SK-N-SH (cell line): ENCODE measurements around the gene MINDY4. TPM values are rescaled to one million over a fixed set of nuclear protein-coding genes. Genes with fewer than 3 reads are reported as not detected.

ENCODE experiments used
- CTCF ChIA-PET: fragments of 300-600, 350-600 bp; formaldehyde crosslinking; extraction: SDS; loops from one replicate; lab custom pipeline; 2021; lab: Yijun Ruan, JAX
- POLR2A ChIA-PET: fragments of 350-600 bp; sonication (Branson Sonifier 250); formaldehyde crosslinking; extraction: SDS; loops from one replicate; lab custom pipeline; 2020; ENCODE audit warnings: antibody characterized with exemption, inconsistent platforms; lab: Yijun Ruan, JAX
- DNase-seq: peaks from one replicate; pipeline ENCODE4 v3.0.0; 2012
- H2AFZ ChIP-seq: fragments of 200-600 bp; sonication (generic); 2 replicates; pipeline ENCODE4 v1.8.1; 2016; ENCODE audit warnings: antibody characterized with exemption, mild to moderate bottlenecking, low read depth
- H3F3A ChIP-seq: fragments of 200-600 bp; sonication (generic); replicated peaks from 2 replicates; pipeline ENCODE3; 2016; ENCODE audit warnings: antibody characterized with exemption, mild to moderate bottlenecking; ENCODE audit not compliant: insufficient read depth
- H3K27ac ChIP-seq, 2 experiments: fragments of 200-500 bp in 1 of 2; fragments of 200-600 bp in 1 of 2; sonication (Bioruptor generic) in 1 of 2; sonication (generic), shearing (Covaris generic) in 1 of 2; 2 replicates each; pipeline versions ENCODE4 v1.5.1 to v1.6.1; 2014 to 2016; ENCODE audit warnings: low read depth in 2 of 2, inconsistent platforms in 1 of 2, low read length in 1 of 2, mild to moderate bottlenecking in 1 of 2, mixed read lengths in 1 of 2
- H3K27me3 ChIP-seq: fragments of 200-600 bp; sonication (generic), shearing (Covaris generic); 2 replicates; pipeline ENCODE4 v1.6.1; 2016; ENCODE audit warnings: mixed run types; ENCODE audit not compliant: insufficient read depth
- H3K36me3 ChIP-seq, 2 experiments: fragments of 200-500 bp in 1 of 2; fragments of 200-600 bp in 1 of 2; sonication (Bioruptor generic) in 1 of 2; sonication (generic) in 1 of 2; replicated peaks in 1 of 2; 2 replicates each; pipeline versions ENCODE3 to v1.5.1; 2014 to 2016; ENCODE audit warnings: low read length in 1 of 2, mild to moderate bottlenecking in 1 of 2; ENCODE audit not compliant: insufficient read depth in 2 of 2, control insufficient read depth in 1 of 2
- H3K4me1 ChIP-seq, 2 experiments: fragments of 200-500 bp in 1 of 2; fragments of 200-600 bp in 1 of 2; sonication (Bioruptor generic) in 1 of 2; sonication (generic), shearing (Covaris generic) in 1 of 2; 2 replicates each; pipeline versions ENCODE4 v1.5.1 to v1.6.1; 2014 to 2016; ENCODE audit warnings: low read depth in 1 of 2, low read length in 1 of 2, mixed run types in 1 of 2; ENCODE audit not compliant: insufficient read depth in 2 of 2, control insufficient read depth in 1 of 2
- H3K4me2 ChIP-seq: fragments of 200-600 bp; sonication (generic), shearing (Covaris generic); 2 replicates; pipeline ENCODE4 v1.6.1; 2017; ENCODE audit warnings: mixed run types
- H3K4me3 ChIP-seq, 2 experiments: fragments of 200-500 bp in 1 of 2; fragments of 200-600 bp in 1 of 2; sonication (Bioruptor generic) in 1 of 2; sonication (generic), shearing (Covaris generic) in 1 of 2; 2 replicates each; pipeline versions ENCODE4 v1.5.1 to v1.8.1; 2014 to 2016; ENCODE audit warnings: low read depth in 2 of 2, inconsistent platforms in 1 of 2, low read length in 1 of 2, mild to moderate bottlenecking in 1 of 2, mixed read lengths in 1 of 2, moderate library complexity in 1 of 2
- H3K79me2 ChIP-seq: fragments of 200-600 bp; sonication (generic); 2 replicates; pipeline ENCODE4 v1.8.1; 2017; ENCODE audit warnings: mild to moderate bottlenecking; ENCODE audit not compliant: insufficient read depth
- H3K9ac ChIP-seq: fragments of 200-600 bp; sonication (generic); 2 replicates; pipeline ENCODE4 v1.6.1; 2017; ENCODE audit warnings: mixed run types
- H3K9me2 ChIP-seq: fragments of 200-600 bp; sonication (generic); 2 replicates; pipeline ENCODE4 v1.6.1; 2017; ENCODE audit warnings: mixed run types
- H3K9me3 ChIP-seq: fragments of 200-600 bp; sonication (generic); 2 replicates; pipeline ENCODE4 v1.6.1; 2017; ENCODE audit warnings: mixed run types, mild to moderate bottlenecking, moderate library complexity
- H4K20me1 ChIP-seq: fragments of 200-600 bp; sonication (generic); 2 replicates; pipeline ENCODE4 v1.6.1; 2017; ENCODE audit warnings: mild to moderate bottlenecking, mixed run types; ENCODE audit not compliant: insufficient read depth
- ELF1 ChIP-seq: IDR thresholded peaks from 2 replicates; pipeline ENCODE4 v1.4.0; 2012
- FOSL2 ChIP-seq: IDR thresholded peaks from 2 replicates; pipeline ENCODE4 v1.4.0; 2012; ENCODE audit warnings: low read depth, mild to moderate bottlenecking, moderate library complexity, borderline replicate concordance
- FOXJ3 ChIP-seq: sonication (generic); formaldehyde crosslinking; IDR thresholded peaks from 2 replicates; pipeline ENCODE4 v1.5.1; 2020; ENCODE audit warnings: mild to moderate bottlenecking, missing genetic modification reagents
- GATA2 ChIP-seq: sonication (generic); formaldehyde crosslinking; IDR thresholded peaks from 2 replicates; pipeline ENCODE4 v1.5.0; 2020; ENCODE audit warnings: mild to moderate bottlenecking, missing genetic modification reagents
- JUND ChIP-seq: IDR thresholded peaks from 2 replicates; pipeline ENCODE4 v1.4.0; 2012
- MEF2A ChIP-seq: IDR thresholded peaks from 2 replicates; pipeline ENCODE4 v1.4.0; 2012; ENCODE audit warnings: low read depth, borderline replicate concordance
- SMC3 ChIP-seq: IDR thresholded peaks from 2 replicates; pipeline ENCODE4 v1.6.1; 2012; ENCODE audit warnings: low read depth, low read length, improper control_type of control experiment
- WGBS: methylation state at CpG from one replicate; pipeline ENCODE4 v1.1.6; 2017; ENCODE audit warnings: low lambda C conversion rate; 5-methylcytosine and 5-hydroxymethylcytosine counted together
- polyA plus RNA-seq, 3 experiments: library from polyadenylated mRNA; depleted of rRNA; stranded (reverse); fragments of >200 nt; gene quantifications; 2 replicates each; pipeline ENCODE4 v1.2.3, GENCODE V29; 2012
- TF ChIP-seq, protein P1 (sequence below): IDR thresholded peaks from 2 replicates; pipeline ENCODE4 v1.6.1; 2012; ENCODE audit warnings: mild to moderate bottlenecking, low read depth, low read length, moderate library complexity
- TF ChIP-seq, protein P2 (sequence below): IDR thresholded peaks from 2 replicates; pipeline ENCODE4 v1.4.0; 2012; ENCODE audit warnings: low read depth, borderline replicate concordance

MINDY4 gene
- polyA plus RNA-seq, 1 of the 3 experiments (the other 2 are of a cell fraction), result 1.8 TPM

DNA sequence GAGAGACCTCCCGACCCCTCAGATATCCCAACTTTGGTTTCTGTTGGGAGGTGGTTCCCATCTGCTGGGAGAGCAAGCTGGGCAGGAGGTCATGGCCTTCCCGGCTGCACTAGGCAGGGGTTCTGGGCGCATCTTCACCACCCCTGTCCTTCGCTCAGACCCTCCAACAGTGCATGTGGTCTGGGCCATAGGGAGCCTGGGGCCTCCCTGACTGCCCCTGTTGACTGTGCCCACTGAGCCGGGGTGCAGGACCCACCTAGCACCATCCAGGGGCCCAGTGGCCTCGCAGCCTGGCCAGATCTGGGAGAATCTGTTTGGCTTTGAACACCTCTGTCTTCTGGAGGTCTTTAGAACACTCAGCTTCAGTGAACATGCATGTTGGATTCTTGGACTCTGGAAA is 38.0 kb upstream of the MINDY4 start:
- Histone ChIP-seq H3K27ac (no peak overlapping the region), H3K9ac (no peak overlapping the region), H3K79me2 (no peaks in the 10 kb centered on the region), H3K4me2 (no peak overlapping the region), H4K20me1 (no peaks in the 10 kb centered on the region), H3K4me1 (peaks cover 0 to 5% of the 10 kb centered on the region in 2 experiments; a peak in 1 of 4 replicates), H3K36me3 (no peaks in the 10 kb centered on the region), H3K4me3 (no peak overlapping the region), H3K27me3 (peaks cover 61% of the 10 kb centered on the region), H3K9me2 (no peaks in the 10 kb centered on the region), H2AFZ (no peak overlapping the region), H3K9me3 (no peaks in the 10 kb centered on the region), H3F3A (no peaks in the 10 kb centered on the region)
- ChIA-PET CTCF (interaction anchor here (1.0 to 1.7 kb wide), 3 partner anchors 10 to 206 kb away, joined by 4 to 6 read pairs (median 4); partner anchors contain the start of gene CRHR2), POLR2A (no interaction called here)
- TF ChIP-seq, protein P1, sequence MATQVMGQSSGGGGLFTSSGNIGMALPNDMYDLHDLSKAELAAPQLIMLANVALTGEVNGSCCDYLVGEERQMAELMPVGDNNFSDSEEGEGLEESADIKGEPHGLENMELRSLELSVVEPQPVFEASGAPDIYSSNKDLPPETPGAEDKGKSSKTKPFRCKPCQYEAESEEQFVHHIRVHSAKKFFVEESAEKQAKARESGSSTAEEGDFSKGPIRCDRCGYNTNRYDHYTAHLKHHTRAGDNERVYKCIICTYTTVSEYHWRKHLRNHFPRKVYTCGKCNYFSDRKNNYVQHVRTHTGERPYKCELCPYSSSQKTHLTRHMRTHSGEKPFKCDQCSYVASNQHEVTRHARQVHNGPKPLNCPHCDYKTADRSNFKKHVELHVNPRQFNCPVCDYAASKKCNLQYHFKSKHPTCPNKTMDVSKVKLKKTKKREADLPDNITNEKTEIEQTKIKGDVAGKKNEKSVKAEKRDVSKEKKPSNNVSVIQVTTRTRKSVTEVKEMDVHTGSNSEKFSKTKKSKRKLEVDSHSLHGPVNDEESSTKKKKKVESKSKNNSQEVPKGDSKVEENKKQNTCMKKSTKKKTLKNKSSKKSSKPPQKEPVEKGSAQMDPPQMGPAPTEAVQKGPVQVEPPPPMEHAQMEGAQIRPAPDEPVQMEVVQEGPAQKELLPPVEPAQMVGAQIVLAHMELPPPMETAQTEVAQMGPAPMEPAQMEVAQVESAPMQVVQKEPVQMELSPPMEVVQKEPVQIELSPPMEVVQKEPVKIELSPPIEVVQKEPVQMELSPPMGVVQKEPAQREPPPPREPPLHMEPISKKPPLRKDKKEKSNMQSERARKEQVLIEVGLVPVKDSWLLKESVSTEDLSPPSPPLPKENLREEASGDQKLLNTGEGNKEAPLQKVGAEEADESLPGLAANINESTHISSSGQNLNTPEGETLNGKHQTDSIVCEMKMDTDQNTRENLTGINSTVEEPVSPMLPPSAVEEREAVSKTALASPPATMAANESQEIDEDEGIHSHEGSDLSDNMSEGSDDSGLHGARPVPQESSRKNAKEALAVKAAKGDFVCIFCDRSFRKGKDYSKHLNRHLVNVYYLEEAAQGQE, result no peak
- TF ChIP-seq JUND, result no peak
- no peak for TF ChIP-seq FOXJ3
- no peak for TF ChIP-seq MEF2A
- TF ChIP-seq SMC3, result no peak
- no peak for DNase-seq
- 55% methylated on average over 5 of the region's 6 CpGs for WGBS

DNA sequence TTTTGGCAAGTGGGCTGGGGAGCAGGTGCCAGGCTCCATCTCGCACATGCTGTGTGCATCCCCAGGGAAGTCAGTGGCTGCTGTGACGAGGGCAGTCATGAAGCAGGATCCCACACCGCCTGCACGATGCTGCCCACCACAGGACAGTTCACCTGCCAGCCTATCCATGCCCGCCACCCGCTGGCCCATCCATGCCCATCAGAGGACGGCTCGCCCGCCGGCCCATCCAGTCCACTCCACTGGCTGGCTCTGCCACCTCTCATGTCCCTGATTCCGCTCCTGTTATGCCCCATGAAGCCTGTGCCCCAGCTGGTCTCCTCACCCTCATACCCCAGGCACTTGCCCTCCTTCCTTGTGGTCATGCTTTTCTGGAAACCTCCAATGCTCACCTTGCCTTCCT is 37.5 kb upstream of the MINDY4 start:
- H3K9me3 ChIP-seq, result no peaks in the 10 kb centered on the region
- ChIA-PET POLR2A (no interaction called here), CTCF (interaction anchor here (1.0 to 1.7 kb wide), 3 partner anchors 10 to 205 kb away, joined by 4 to 6 read pairs (median 4); partner anchors contain the start of gene CRHR2)
- no peaks in the 10 kb centered on the region for H3K79me2 ChIP-seq
- no peaks in the 10 kb centered on the region for H4K20me1 ChIP-seq
- no peak overlapping the region for H3K4me3 ChIP-seq
- H3F3A ChIP-seq, result no peaks in the 10 kb centered on the region
- DNase-seq, result no peak
- no peak overlapping the region for H3K27ac ChIP-seq
- no peaks in the 10 kb centered on the region for H3K36me3 ChIP-seq
- no peak overlapping the region for H2AFZ ChIP-seq
- peaks cover 0 to 5% of the 10 kb centered on the region in 2 experiments; a peak in 1 of 4 replicates for H3K4me1 ChIP-seq
- H3K4me2 ChIP-seq, result no peak overlapping the region
- no peaks in the 10 kb centered on the region for H3K9me2 ChIP-seq
- peaks cover 64% of the 10 kb centered on the region for H3K27me3 ChIP-seq
- 71% methylated on average over 11 of the region's 11 CpGs for WGBS
- H3K9ac ChIP-seq, result no peak overlapping the region
- TF ChIP-seq, protein P2, sequence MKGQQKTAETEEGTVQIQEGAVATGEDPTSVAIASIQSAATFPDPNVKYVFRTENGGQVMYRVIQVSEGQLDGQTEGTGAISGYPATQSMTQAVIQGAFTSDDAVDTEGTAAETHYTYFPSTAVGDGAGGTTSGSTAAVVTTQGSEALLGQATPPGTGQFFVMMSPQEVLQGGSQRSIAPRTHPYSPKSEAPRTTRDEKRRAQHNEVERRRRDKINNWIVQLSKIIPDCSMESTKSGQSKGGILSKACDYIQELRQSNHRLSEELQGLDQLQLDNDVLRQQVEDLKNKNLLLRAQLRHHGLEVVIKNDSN, result no peak
- TF ChIP-seq ELF1 (no peak), FOSL2 (no peak), GATA2 (no peak)
